Gastroesophageal sphincter (tissue), 4 donors: Measurements from ENCODE around the gene WFDC2. TPM values are rescaled to one million over a fixed set of nuclear protein-coding genes. Genes with fewer than 3 reads are reported as not detected.

Experiments
- ATAC-seq: fragments of 150-250 bp; one replicate; pipeline ENCODE4 v1.9.1; 2016; ENCODE audit warnings: mild to moderate bottlenecking, moderate library complexity
- H3K27ac ChIP-seq, 4 donors: fragments of 200-600 bp; sonication (generic) in 3 of 4; 1 replicate in 3 of 4; 2 replicates in 1 of 4; pipeline ENCODE4 v1.5.1; 2016 to 2019
- H3K27me3 ChIP-seq: fragments of 200-600 bp; sonication (generic); one replicate; pipeline ENCODE4 v1.5.1; 2019
- H3K36me3 ChIP-seq, 2 donors: fragments of 200-600 bp; sonication (generic); one replicate each; pipeline ENCODE4 v1.5.1; 2019; ENCODE audit warnings: control low read depth in 1 of 2
- H3K4me1 ChIP-seq, 3 donors: fragments of 200-600 bp; sonication (generic); 1 replicate in 2 of 3; 2 replicates in 1 of 3; pipeline ENCODE4 v1.5.1; 2016 to 2019; ENCODE audit warnings: control low read depth in 2 of 3
- H3K4me3 ChIP-seq, 2 donors: fragments of 200-600 bp; sonication (generic); one replicate each; pipeline ENCODE4 v1.5.1; 2019; ENCODE audit warnings: mild to moderate bottlenecking in 1 of 2, moderate library complexity in 1 of 2
- H3K9me3 ChIP-seq, 3 donors: fragments of 200-600 bp; sonication (generic); one replicate each; pipeline ENCODE4 v1.5.1; 2017 to 2019; ENCODE audit warnings: control low read depth in 2 of 3
- EP300 ChIP-seq: sonication (generic); formaldehyde crosslinking; IDR thresholded peaks from one replicate; pipeline ENCODE4 v1.6.1; 2017; ENCODE audit warnings: antibody characterized with exemption, mild to moderate bottlenecking
- POLR2A ChIP-seq, 2 donors: fragments of 450-650 bp; IDR thresholded peaks; one replicate each; pipeline ENCODE4 v1.6.1; 2017; ENCODE audit warnings: antibody characterized with exemption in 2 of 2, mild to moderate bottlenecking in 2 of 2, moderate library complexity in 1 of 2
- POLR2AphosphoS5 ChIP-seq: sonication (generic); formaldehyde crosslinking; IDR thresholded peaks from one replicate; pipeline ENCODE4 v1.6.1; 2017; ENCODE audit warnings: antibody characterized with exemption
- WGBS, 2 donors: methylation state at CpG; one replicate each; pipeline ENCODE4 v1.1.5; 2018; ENCODE audit warnings: low coverage in 1 of 2; 5-methylcytosine and 5-hydroxymethylcytosine counted together
- total RNA-seq, 4 donors: library from RNA; depleted of rRNA; stranded (reverse); fragments of >200 nt; gene quantifications; one replicate each; pipeline ENCODE4 v1.1.0, GENCODE V29; 2016
- TF ChIP-seq, protein P1 (sequence below), 4 experiments: fragments of 200-600 bp in 2 of 4; fragments of 450-650 bp in 2 of 4; sonication (generic) in 1 of 4; IDR thresholded peaks; one replicate each; pipeline ENCODE4 v1.5.1; 2017 to 2019; ENCODE audit warnings: antibody characterized with exemption in 4 of 4, mild to moderate bottlenecking in 2 of 4, moderate library complexity in 2 of 4

WFDC2 gene
- total RNA-seq, 4 donors from 2014 or later = 7.0 to 21.9 (median 9.3) TPM; not detected in 1

DNA sequence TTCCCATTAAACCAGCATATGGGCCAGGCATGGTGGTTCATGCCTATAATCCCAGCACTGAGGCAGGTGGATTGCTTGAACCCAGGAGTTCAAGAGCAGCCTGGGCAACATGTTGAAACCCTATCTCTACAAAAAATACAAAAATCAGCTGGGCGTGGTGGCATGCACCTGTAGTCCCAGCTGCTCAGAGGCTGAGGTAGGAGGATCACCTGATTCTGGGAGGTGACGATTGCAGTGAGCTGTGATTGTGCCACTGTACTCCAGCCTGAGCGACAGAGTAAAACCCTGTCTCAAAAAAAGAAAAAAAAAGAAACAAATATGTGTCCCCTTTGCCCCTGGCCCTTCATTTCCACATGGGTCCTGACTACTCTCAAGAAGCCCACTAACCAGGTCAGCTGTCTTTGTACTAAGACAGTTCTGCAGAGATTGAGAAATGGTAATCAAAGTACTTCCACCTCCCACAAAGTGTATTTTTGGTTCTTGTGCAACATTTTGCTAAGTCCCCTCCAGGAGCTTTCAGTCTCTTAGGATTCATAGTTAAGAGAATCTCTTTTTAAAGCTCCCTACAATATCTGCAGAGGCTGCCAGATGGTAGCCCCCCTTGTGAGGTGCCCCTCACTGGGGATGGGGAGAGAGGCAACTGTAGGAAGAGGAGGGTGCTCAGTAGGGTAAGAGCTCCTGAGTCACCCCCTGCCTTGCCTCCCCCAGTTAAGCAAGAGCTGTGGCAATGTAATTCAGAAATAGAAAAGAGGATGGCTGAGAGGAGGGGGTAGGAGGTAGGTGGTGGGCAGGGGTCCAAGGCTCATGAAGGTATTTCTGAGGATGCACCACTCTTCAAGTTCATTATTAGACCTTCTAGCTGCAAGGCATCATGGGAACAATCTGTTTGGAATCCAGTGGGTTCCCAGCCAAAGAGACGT is 16.5 kb upstream of the WFDC2 start:
- H3K4me1 ChIP-seq = peaks cover 0 to 15% (median 3%) of the 10 kb centered on the region in 3 donors
- H3K36me3 ChIP-seq = peaks cover 0 to under 1% of the 10 kb centered on the region in 2 donors
- TF ChIP-seq, protein P1, sequence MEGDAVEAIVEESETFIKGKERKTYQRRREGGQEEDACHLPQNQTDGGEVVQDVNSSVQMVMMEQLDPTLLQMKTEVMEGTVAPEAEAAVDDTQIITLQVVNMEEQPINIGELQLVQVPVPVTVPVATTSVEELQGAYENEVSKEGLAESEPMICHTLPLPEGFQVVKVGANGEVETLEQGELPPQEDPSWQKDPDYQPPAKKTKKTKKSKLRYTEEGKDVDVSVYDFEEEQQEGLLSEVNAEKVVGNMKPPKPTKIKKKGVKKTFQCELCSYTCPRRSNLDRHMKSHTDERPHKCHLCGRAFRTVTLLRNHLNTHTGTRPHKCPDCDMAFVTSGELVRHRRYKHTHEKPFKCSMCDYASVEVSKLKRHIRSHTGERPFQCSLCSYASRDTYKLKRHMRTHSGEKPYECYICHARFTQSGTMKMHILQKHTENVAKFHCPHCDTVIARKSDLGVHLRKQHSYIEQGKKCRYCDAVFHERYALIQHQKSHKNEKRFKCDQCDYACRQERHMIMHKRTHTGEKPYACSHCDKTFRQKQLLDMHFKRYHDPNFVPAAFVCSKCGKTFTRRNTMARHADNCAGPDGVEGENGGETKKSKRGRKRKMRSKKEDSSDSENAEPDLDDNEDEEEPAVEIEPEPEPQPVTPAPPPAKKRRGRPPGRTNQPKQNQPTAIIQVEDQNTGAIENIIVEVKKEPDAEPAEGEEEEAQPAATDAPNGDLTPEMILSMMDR (IDR thresholded peaks at IDR 0.05) = no peak
- TF ChIP-seq POLR2AphosphoS5 (no peak), EP300 (no peak), POLR2A (IDR thresholded peaks at IDR 0.05) (no peak)
- ATAC-seq = no peak
- no peak overlapping the region for H3K27ac ChIP-seq
- 50 to 94% methylated on average over 2 to 3 of the region's 4 CpGs for WGBS, 2 donors
- no peaks in the 10 kb centered on the region for H3K27me3 ChIP-seq
- H3K4me3 ChIP-seq = no peak overlapping the region
- H3K9me3 ChIP-seq = no peaks in the 10 kb centered on the region

DNA sequence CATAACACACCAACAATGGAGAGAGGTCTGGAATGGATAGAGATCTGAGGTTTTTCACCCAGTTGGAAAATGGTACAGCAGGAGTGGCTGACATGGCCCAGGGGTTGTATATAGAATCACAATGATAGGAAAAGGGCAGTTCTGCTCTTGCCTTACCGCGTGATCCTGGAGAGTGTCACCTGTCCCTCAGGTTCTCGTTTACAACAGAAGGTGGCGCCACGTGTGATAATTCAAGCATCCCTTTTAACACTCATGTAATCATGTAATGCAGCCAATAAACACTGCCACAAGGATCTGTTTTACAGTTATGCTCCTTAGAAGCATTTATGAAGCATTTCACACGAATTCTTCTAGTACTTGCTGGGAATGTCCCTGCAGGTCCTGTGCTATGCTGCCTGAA is 12.9 kb upstream of the WFDC2 start:
- no peaks in the 10 kb centered on the region for H3K27me3 ChIP-seq
- TF ChIP-seq POLR2AphosphoS5 = no peak
- TF ChIP-seq EP300 = no peak
- TF ChIP-seq, protein P1 (IDR thresholded peaks at IDR 0.05) = no peak
- no peak for TF ChIP-seq POLR2A (IDR thresholded peaks at IDR 0.05)
- 21 to 26% methylated on average over 6 of the region's 6 CpGs for WGBS, 2 donors
- no peak for ATAC-seq
- H3K4me1 ChIP-seq = no peaks in the 10 kb centered on the region
- H3K27ac ChIP-seq = no peak overlapping the region
- H3K4me3 ChIP-seq = no peak overlapping the region
- H3K36me3 ChIP-seq = no peaks in the 10 kb centered on the region
- H3K9me3 ChIP-seq = no peaks in the 10 kb centered on the region

DNA sequence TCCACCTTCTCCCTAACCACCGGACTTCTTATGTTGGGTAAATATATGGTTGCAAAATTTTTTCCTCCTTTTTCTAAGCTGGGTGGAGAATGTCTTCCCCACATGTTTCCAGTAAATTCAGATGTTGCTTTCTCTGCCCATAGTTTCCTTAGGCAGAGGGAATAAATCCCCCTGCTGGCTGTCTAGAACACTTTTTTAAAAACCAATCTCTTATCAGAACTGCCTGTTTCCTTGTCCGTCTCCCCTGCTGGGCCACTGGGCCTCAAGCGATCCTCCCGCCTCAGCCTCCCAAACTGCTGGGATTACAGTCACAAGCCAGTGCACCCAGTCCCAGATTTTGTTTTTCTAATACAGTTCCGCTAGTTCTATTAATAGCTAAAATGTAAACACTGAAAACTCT is 9.9 kb upstream of the WFDC2 start:
- H3K4me1 ChIP-seq = no peaks in the 10 kb centered on the region
- H3K4me3 ChIP-seq = no peak overlapping the region
- peaks cover 13% of the 10 kb centered on the region for H3K27me3 ChIP-seq
- TF ChIP-seq POLR2A (IDR thresholded peaks at IDR 0.05) (no peak), POLR2AphosphoS5 (no peak), EP300 (no peak)
- TF ChIP-seq, protein P1 (IDR thresholded peaks at IDR 0.05) = no peak
- no peak overlapping the region for H3K27ac ChIP-seq
- 61 to 62% methylated on average over 3 to 5 of the region's 5 CpGs for WGBS, 2 donors
- H3K36me3 ChIP-seq = no peaks in the 10 kb centered on the region
- no peaks in the 10 kb centered on the region for H3K9me3 ChIP-seq
- ATAC-seq = no peak

DNA sequence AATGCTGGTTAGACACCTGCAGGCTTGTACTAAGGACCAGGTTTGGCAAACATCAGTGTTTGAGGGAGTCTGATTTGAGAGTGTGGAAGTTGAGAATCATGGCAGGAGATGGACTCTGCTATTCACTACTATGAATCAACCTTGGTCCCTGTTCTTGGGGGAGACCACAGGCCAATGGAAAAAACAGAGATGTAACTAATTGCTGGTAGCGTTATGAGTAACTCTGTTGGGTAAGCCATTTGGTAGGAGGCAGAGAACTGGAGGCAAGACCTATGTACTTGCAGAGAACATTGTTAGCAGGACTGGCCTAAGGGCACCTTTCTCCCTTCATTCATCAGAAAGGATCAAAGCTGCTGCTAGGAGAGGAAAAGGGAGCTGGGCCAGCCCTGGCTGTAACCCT is 8.3 kb upstream of the WFDC2 start:
- no peak overlapping the region for H3K27ac ChIP-seq
- no peaks in the 10 kb centered on the region for H3K9me3 ChIP-seq
- no peaks in the 10 kb centered on the region for H3K4me1 ChIP-seq
- H3K4me3 ChIP-seq = no peak overlapping the region
- no peaks in the 10 kb centered on the region for H3K36me3 ChIP-seq
- peaks cover 13% of the 10 kb centered on the region for H3K27me3 ChIP-seq
- no peak for TF ChIP-seq POLR2AphosphoS5
- TF ChIP-seq EP300 = no peak
- TF ChIP-seq POLR2A (IDR thresholded peaks at IDR 0.05) = no peak
- TF ChIP-seq, protein P1 (IDR thresholded peaks at IDR 0.05) = no peak
- WGBS, 2 donors = 71 to 100% methylated on average over 1 of the region's 1 CpG
- no peak for ATAC-seq
